ENCODE results near the gene SIX2.

Gene SIX2

GRCh38 chr2:45013229-45014015 lies 4.2 kb upstream of the SIX2 start:
- H3K4me3 ChIP-seq (ENCODE audit: low read depth, low read length): no peak overlapping the region
- no peak for DNase-seq (ENCODE audit: low read depth, low spot score)
- TF ChIP-seq CTCF (IDR thresholded peaks at IDR 0.05; ENCODE audit: low read depth, low read length): no peak
- in situ Hi-C loops (cut with HindIII; ENCODE audit: low sequenced_read_pairs): no loop called here

GRCh38 chr2:45012733-45013132 lies 3.5 kb upstream of the SIX2 start:
- in situ Hi-C loops (cut with HindIII; ENCODE audit: low sequenced_read_pairs): no loop called here
- no peak for DNase-seq (ENCODE audit: low read depth, low spot score)
- TF ChIP-seq CTCF (IDR thresholded peaks at IDR 0.05; ENCODE audit: low read depth, low read length): no peak
- H3K4me3 ChIP-seq (ENCODE audit: low read depth, low read length): no peak overlapping the region

- DNase-seq (ENCODE audit: low read depth, low spot score): no peak
- in situ Hi-C loops (cut with HindIII; ENCODE audit: low sequenced_read_pairs): no loop called here
- TF ChIP-seq CTCF (IDR thresholded peaks at IDR 0.05; ENCODE audit: low read depth, low read length): no peak
- H3K4me3 ChIP-seq (ENCODE audit: low read depth, low read length): no peak overlapping the region
Observed at GRCh38 chr2:45011621-45012602, 2.7 kb upstream of the SIX2 start.

- in situ Hi-C loops (cut with HindIII; ENCODE audit: low sequenced_read_pairs): no loop called here
- H3K4me3 ChIP-seq (ENCODE audit: low read depth, low read length): no peak overlapping the region
- DNase-seq (ENCODE audit: low read depth, low spot score): no peak
- TF ChIP-seq CTCF (IDR thresholded peaks at IDR 0.05; ENCODE audit: low read depth, low read length): no peak
Observed at GRCh38 chr2:45011121-45011520, 1.9 kb upstream of the SIX2 start.

- in situ Hi-C loops (cut with HindIII; ENCODE audit: low sequenced_read_pairs): no loop called here
- DNase-seq (ENCODE audit: low read depth, low spot score): no peak
- TF ChIP-seq CTCF (IDR thresholded peaks at IDR 0.05; ENCODE audit: low read depth, low read length): no peak
- H3K4me3 ChIP-seq (ENCODE audit: low read depth, low read length): peak overlapping the region; percentile 31
Observed at GRCh38 chr2:45010702-45011012, 1.4 kb upstream of the SIX2 start.

GRCh38 chr2:45009928-45010701 lies 863 bp upstream of the SIX2 start:
- no peak for TF ChIP-seq CTCF (IDR thresholded peaks at IDR 0.05; ENCODE audit: low read depth, low read length)
- peak overlapping the region; percentile 31 for H3K4me3 ChIP-seq (ENCODE audit: low read depth, low read length)
- DNase-seq (ENCODE audit: low read depth, low spot score): peak; percentile 73
- in situ Hi-C loops (cut with HindIII; ENCODE audit: low sequenced_read_pairs): no loop called here

Measured in astrocyte of the spinal cord (primary cell).